Keratinocyte (primary cell): ENCODE results near the gene DEPP1.

Source experiments
- EZH2 ChIP-seq: IDR thresholded peaks from one replicate; pipeline ENCODE4 v1.6.1; 2012; ENCODE audit warnings: inconsistent platforms, mild to moderate bottlenecking, low read length, moderate library complexity
- TF ChIP-seq, protein P1 (sequence below), 3 experiments: IDR thresholded peaks in 1 of 3; conservative IDR thresholded peaks in 1 of 3; optimal IDR thresholded peaks in 1 of 3; 2 replicates in 2 of 3; 3 replicates in 1 of 3; pipeline versions ENCODE3 to v1.5.1; 2011; ENCODE audit warnings: low read length in 3 of 3, mild to moderate bottlenecking in 3 of 3, moderate library complexity in 2 of 3, control low read depth in 1 of 3, inconsistent platforms in 1 of 3; ENCODE audit not compliant: insufficient read depth in 2 of 3; ENCODE audit errors: extremely low read depth in 1 of 3

DNA sequence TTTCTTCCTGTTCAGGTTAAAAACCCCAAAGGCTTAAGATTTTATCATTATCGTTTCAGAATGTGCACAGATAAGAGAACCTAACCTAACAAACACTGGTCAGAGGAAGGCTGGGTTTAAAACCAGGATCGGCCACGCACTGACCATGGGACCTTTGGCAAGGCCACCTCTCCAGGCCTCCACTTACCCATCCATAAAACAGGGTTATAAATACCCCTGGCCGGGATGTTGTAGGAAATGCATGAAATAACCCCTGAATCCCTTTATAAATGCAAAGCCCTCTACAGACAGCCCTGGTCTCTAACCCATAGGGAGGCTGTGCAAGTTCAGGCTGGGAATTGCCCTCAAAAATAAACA lies 418 bp downstream of the DEPP1 start:
- TF ChIP-seq, protein P1, sequence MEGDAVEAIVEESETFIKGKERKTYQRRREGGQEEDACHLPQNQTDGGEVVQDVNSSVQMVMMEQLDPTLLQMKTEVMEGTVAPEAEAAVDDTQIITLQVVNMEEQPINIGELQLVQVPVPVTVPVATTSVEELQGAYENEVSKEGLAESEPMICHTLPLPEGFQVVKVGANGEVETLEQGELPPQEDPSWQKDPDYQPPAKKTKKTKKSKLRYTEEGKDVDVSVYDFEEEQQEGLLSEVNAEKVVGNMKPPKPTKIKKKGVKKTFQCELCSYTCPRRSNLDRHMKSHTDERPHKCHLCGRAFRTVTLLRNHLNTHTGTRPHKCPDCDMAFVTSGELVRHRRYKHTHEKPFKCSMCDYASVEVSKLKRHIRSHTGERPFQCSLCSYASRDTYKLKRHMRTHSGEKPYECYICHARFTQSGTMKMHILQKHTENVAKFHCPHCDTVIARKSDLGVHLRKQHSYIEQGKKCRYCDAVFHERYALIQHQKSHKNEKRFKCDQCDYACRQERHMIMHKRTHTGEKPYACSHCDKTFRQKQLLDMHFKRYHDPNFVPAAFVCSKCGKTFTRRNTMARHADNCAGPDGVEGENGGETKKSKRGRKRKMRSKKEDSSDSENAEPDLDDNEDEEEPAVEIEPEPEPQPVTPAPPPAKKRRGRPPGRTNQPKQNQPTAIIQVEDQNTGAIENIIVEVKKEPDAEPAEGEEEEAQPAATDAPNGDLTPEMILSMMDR (optimal IDR thresholded peaks at IDR 0.05 in 1 of 3, IDR thresholded peaks at IDR 0.05 in 1 of 3, conservative IDR thresholded peaks at IDR 0.05 in 1 of 3; ENCODE audit: extremely low read depth in 1 of 3, insufficient read depth in 2 of 3, low read length in 3 of 3) = no peak
- TF ChIP-seq EZH2 = no peak
